Loucy (cell line): ENCODE measurements around the gene NMT2.

Source experiments
- EZH2phosphoT487 ChIP-seq: fragments of 200-600 bp; IDR thresholded peaks from 2 replicates; pipeline ENCODE4 v1.6.1; 2018; ENCODE audit warnings: antibody characterized with exemption, mild to moderate bottlenecking, moderate library complexity, borderline replicate concordance
- TF ChIP-seq, protein P1 (sequence below): fragments of 200-600 bp; sonication (generic); conservative IDR thresholded peaks from 2 replicates; pipeline ENCODE4 v1.5.1; 2014; ENCODE audit warnings: mild to moderate bottlenecking, antibody characterized with exemption, low read length

DNA sequence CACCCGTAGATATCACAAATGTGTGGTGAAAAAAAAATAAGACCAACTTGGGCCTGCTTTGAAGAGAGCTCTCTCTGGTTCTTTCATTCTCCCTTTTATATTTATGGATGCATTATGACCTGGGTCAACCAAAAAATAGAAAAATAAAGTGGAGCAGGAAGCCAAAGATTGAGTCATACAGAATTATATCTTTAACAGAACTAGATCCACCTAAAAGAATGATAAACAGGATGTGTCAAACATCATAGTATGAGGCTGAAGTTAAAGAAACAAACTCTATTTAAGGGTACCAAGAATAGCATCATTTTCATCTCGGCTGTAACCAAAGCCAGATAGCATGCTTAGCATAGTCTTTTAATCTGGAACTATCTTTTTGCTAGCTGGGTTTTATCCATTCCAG, 28.8 kb upstream of the NMT2 start:
- TF ChIP-seq, protein P1, sequence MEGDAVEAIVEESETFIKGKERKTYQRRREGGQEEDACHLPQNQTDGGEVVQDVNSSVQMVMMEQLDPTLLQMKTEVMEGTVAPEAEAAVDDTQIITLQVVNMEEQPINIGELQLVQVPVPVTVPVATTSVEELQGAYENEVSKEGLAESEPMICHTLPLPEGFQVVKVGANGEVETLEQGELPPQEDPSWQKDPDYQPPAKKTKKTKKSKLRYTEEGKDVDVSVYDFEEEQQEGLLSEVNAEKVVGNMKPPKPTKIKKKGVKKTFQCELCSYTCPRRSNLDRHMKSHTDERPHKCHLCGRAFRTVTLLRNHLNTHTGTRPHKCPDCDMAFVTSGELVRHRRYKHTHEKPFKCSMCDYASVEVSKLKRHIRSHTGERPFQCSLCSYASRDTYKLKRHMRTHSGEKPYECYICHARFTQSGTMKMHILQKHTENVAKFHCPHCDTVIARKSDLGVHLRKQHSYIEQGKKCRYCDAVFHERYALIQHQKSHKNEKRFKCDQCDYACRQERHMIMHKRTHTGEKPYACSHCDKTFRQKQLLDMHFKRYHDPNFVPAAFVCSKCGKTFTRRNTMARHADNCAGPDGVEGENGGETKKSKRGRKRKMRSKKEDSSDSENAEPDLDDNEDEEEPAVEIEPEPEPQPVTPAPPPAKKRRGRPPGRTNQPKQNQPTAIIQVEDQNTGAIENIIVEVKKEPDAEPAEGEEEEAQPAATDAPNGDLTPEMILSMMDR = no peak
- TF ChIP-seq EZH2phosphoT487 = no peak
